ENCODE results near the gene SIGLEC7. TPM values are rescaled to one million over a fixed set of nuclear protein-coding genes. Genes with fewer than 3 reads are reported as not detected.

Gene SIGLEC7
- total RNA-seq, 1 experiment from 2014 or later: not detected

DNA sequence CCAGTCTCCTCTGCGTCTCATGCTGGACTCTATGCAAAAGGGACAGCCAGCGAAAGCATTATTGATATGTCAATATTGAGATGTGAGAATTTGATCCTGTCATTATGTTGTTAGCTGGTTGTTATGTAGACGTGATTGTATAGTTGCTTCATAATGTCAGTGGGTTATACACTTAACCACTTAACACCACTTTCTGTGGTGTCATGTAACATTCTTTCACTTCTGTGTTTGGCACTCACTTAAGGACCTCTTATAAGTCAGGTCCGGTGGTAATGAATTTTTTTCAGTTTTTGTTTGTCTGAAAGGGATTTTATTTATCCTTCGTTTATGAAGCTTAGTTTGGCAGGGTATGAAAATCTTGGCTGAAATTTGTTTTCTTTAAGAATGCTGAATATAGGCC is 7.1 kb upstream of the SIGLEC7 start:
- no peaks in the 10 kb centered on the region for H3K9me2 ChIP-seq (replicated peaks; ENCODE audit: low read length)
- H3K27ac ChIP-seq (ENCODE audit: low read length): no peak overlapping the region
- no peaks in the 10 kb centered on the region for H3K79me2 ChIP-seq (ENCODE audit: low read length)
- H4K20me1 ChIP-seq (ENCODE audit: low read length): no peaks in the 10 kb centered on the region
- H3K27me3 ChIP-seq (ENCODE audit: low read length): peaks cover 59% of the 10 kb centered on the region
- DNase-seq: no peak
- no peaks in the 10 kb centered on the region for H3F3A ChIP-seq (ENCODE audit: low read length, unreplicated experiment)
- H3K4me1 ChIP-seq (ENCODE audit: insufficient read depth, low read length): no peaks in the 10 kb centered on the region
- intact Hi-C loops (cut with micrococcal nuclease): no loop called here
- CTCF ChIA-PET: no interaction called here
- H3K9ac ChIP-seq (ENCODE audit: low read length): no peak overlapping the region
- H2AFZ ChIP-seq (ENCODE audit: low read length): no peak overlapping the region
- no peak overlapping the region for H3K4me2 ChIP-seq (ENCODE audit: low read length)
- POLR2A ChIA-PET (ENCODE audit: unreplicated experiment): no interaction called here
- no peaks in the 10 kb centered on the region for H3K36me3 ChIP-seq (ENCODE audit: low read depth, low read length)
- H3K4me3 ChIP-seq (ENCODE audit: low read length): no peak overlapping the region
- no peak for ATAC-seq
- TF ChIP-seq, protein P1, sequence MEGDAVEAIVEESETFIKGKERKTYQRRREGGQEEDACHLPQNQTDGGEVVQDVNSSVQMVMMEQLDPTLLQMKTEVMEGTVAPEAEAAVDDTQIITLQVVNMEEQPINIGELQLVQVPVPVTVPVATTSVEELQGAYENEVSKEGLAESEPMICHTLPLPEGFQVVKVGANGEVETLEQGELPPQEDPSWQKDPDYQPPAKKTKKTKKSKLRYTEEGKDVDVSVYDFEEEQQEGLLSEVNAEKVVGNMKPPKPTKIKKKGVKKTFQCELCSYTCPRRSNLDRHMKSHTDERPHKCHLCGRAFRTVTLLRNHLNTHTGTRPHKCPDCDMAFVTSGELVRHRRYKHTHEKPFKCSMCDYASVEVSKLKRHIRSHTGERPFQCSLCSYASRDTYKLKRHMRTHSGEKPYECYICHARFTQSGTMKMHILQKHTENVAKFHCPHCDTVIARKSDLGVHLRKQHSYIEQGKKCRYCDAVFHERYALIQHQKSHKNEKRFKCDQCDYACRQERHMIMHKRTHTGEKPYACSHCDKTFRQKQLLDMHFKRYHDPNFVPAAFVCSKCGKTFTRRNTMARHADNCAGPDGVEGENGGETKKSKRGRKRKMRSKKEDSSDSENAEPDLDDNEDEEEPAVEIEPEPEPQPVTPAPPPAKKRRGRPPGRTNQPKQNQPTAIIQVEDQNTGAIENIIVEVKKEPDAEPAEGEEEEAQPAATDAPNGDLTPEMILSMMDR (conservative IDR thresholded peaks at IDR 0.05; ENCODE audit: low read depth, low read length): no peak
- no peak for TF ChIP-seq EZH2 (IDR thresholded peaks at IDR 0.05; ENCODE audit: low read length, unreplicated experiment)
- TF ChIP-seq EZH2phosphoT487 (IDR thresholded peaks at IDR 0.05; ENCODE audit: borderline replicate concordance, low read length): no peak
- no TSS peak for BruUV-seq (replicated peaks)
- H3K9me3 ChIP-seq (ENCODE audit: low read length): no peaks in the 10 kb centered on the region

DNA sequence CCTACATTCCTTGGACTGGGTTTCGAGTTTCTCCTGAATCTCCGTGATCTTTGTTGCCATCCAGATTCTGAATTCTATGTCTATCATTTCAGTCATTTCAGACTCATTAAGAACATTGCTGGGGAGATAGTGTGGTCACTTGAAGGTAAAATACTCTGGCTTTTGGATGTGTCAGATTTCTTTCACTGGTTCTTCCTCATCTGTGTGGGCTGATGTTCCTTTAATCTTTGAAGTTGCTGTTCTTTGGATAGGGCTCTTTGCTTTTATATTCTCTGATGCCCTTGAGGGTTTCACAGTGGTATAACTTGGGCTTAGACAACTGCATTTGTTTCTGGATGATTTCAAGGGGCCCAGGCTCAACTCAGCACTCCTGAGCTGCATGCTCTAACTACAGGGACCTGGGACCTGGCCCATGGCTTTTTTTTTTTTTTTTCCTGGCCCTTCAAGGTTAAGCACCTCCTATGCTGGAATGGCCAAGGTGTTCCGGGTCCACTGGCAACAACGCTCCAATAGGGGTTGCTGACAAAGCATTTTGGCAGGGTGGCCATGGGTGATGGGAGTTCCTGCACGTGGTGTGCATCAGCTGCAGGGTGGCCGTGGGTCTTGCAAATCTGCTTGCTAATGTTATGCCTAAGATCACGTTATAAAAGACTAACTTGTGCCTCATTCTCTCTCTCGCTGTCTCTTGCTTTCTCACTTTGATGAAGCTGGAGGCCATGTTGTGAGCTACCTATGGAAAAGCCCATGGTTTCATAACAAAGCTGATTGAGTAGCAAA is 5.9 kb upstream of the SIGLEC7 start:
- ChIA-PET CTCF (no interaction called here), POLR2A (ENCODE audit: unreplicated experiment) (no interaction called here)
- no TSS peak for BruUV-seq (replicated peaks)

More for the DNA sequence above, 5.9 kb upstream of the SIGLEC7 start:
- H3K9me3 ChIP-seq (ENCODE audit: low read length): no peaks in the 10 kb centered on the region
- H3F3A ChIP-seq (ENCODE audit: low read length, unreplicated experiment): no peaks in the 10 kb centered on the region
- H3K4me3 ChIP-seq (ENCODE audit: low read length): no peak overlapping the region
- ATAC-seq (no peak), DNase-seq (no peak)
- no peak overlapping the region for H3K4me2 ChIP-seq (ENCODE audit: low read length)
- H3K4me1 ChIP-seq (ENCODE audit: insufficient read depth, low read length): no peaks in the 10 kb centered on the region
- TF ChIP-seq, protein P1 (conservative IDR thresholded peaks at IDR 0.05; ENCODE audit: low read depth, low read length): no peak
- TF ChIP-seq EZH2phosphoT487 (IDR thresholded peaks at IDR 0.05; ENCODE audit: borderline replicate concordance, low read length): no peak
- no peak for TF ChIP-seq EZH2 (IDR thresholded peaks at IDR 0.05; ENCODE audit: low read length, unreplicated experiment)
- intact Hi-C loops (cut with micrococcal nuclease): no loop called here
- no peaks in the 10 kb centered on the region for H3K79me2 ChIP-seq (ENCODE audit: low read length)
- no peak overlapping the region for H2AFZ ChIP-seq (ENCODE audit: low read length)
- H3K36me3 ChIP-seq (ENCODE audit: low read depth, low read length): no peaks in the 10 kb centered on the region
- H3K27me3 ChIP-seq (ENCODE audit: low read length): peaks cover 70% of the 10 kb centered on the region
- H3K27ac ChIP-seq (ENCODE audit: low read length): no peak overlapping the region
- no peaks in the 10 kb centered on the region for H3K9me2 ChIP-seq (replicated peaks; ENCODE audit: low read length)
- no peak overlapping the region for H3K9ac ChIP-seq (ENCODE audit: low read length)
- H4K20me1 ChIP-seq (ENCODE audit: low read length): no peaks in the 10 kb centered on the region

All from PC-3 (cell line).